ENCODE measurements around the gene SMC5.
"Not testable (repeated sequence)": the region's sequence is repeated elsewhere in the genome, so short reads cannot be mapped to it uniquely, and the experiment has no call there.

Gene SMC5

DNA sequence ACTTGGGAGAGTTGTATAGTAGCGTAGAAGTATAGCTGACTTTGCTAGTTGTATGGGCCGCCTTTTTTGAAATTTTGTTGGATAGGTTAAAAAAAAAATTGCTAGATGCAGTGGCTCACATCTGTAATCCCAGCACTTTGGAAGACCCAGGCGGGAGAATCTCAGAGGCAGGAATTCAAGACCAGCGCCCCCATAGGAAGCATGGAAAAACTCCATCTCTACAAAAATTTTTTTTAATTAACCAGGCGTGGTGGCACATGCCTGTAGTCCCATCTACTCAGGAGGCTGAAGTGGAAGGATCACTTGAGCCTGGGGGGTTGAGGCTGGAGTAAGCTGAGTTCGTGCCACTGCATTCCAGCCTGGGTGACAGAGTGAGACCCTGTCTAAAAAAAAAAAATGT is 59.2 kb downstream of the SMC5 start:
- no peak for DNase-seq (ENCODE audit: low read depth in 1 of 2, low spot score in 1 of 2)
- TF ChIP-seq GABPA (IDR thresholded peaks at IDR 0.05; ENCODE audit: low read depth), result no peak
- TF ChIP-seq, protein P1, sequence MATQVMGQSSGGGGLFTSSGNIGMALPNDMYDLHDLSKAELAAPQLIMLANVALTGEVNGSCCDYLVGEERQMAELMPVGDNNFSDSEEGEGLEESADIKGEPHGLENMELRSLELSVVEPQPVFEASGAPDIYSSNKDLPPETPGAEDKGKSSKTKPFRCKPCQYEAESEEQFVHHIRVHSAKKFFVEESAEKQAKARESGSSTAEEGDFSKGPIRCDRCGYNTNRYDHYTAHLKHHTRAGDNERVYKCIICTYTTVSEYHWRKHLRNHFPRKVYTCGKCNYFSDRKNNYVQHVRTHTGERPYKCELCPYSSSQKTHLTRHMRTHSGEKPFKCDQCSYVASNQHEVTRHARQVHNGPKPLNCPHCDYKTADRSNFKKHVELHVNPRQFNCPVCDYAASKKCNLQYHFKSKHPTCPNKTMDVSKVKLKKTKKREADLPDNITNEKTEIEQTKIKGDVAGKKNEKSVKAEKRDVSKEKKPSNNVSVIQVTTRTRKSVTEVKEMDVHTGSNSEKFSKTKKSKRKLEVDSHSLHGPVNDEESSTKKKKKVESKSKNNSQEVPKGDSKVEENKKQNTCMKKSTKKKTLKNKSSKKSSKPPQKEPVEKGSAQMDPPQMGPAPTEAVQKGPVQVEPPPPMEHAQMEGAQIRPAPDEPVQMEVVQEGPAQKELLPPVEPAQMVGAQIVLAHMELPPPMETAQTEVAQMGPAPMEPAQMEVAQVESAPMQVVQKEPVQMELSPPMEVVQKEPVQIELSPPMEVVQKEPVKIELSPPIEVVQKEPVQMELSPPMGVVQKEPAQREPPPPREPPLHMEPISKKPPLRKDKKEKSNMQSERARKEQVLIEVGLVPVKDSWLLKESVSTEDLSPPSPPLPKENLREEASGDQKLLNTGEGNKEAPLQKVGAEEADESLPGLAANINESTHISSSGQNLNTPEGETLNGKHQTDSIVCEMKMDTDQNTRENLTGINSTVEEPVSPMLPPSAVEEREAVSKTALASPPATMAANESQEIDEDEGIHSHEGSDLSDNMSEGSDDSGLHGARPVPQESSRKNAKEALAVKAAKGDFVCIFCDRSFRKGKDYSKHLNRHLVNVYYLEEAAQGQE (IDR thresholded peaks at IDR 0.05; ENCODE audit: insufficient replicate concordance, low read depth), result no peak
- TF ChIP-seq SPI1 (IDR thresholded peaks at IDR 0.05; ENCODE audit: borderline replicate concordance, low read depth), result no peak
- TF ChIP-seq, protein P2, sequence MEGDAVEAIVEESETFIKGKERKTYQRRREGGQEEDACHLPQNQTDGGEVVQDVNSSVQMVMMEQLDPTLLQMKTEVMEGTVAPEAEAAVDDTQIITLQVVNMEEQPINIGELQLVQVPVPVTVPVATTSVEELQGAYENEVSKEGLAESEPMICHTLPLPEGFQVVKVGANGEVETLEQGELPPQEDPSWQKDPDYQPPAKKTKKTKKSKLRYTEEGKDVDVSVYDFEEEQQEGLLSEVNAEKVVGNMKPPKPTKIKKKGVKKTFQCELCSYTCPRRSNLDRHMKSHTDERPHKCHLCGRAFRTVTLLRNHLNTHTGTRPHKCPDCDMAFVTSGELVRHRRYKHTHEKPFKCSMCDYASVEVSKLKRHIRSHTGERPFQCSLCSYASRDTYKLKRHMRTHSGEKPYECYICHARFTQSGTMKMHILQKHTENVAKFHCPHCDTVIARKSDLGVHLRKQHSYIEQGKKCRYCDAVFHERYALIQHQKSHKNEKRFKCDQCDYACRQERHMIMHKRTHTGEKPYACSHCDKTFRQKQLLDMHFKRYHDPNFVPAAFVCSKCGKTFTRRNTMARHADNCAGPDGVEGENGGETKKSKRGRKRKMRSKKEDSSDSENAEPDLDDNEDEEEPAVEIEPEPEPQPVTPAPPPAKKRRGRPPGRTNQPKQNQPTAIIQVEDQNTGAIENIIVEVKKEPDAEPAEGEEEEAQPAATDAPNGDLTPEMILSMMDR (IDR thresholded peaks at IDR 0.05; ENCODE audit: insufficient read depth, low read length), result no peak
- no peak for TF ChIP-seq POLR2AphosphoS5 (IDR thresholded peaks at IDR 0.05; ENCODE audit: low read depth)

DNA sequence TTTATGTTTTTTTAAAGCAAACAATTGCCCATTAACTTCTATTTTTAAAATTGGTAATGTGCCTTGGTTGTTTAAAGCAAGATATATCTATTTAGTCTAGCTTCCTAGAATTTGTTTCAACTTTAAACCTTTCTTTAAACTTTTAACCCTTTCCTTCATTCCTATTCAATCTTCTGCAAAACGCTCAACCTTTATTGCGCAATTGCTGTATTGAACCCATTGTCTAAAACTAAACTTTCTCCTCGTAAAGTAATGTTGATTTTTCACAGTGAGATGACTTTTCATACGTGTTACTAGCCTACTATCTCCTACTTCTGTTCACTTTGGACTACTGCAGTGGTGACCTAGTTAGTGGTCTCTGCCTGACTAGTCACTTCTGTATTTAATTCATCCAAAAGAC is 63.3 kb downstream of the SMC5 start:
- Histone ChIP-seq H3K27me3 (ENCODE audit: insufficient read depth, poor library complexity, severe bottlenecking) (no peaks in the 10 kb centered on the region), H3K27ac (replicated peaks) (no peak overlapping the region), H3K4me3 (replicated peaks; ENCODE audit: insufficient read depth, low read length) (no peak overlapping the region)
- no peak for DNase-seq (ENCODE audit: low read depth in 1 of 2, low spot score in 1 of 2)
- TF ChIP-seq, protein P2 (IDR thresholded peaks at IDR 0.05; ENCODE audit: insufficient read depth, low read length), result no peak
- TF ChIP-seq, protein P1 (IDR thresholded peaks at IDR 0.05; ENCODE audit: insufficient replicate concordance, low read depth), result no peak
- TF ChIP-seq SPI1 (IDR thresholded peaks at IDR 0.05; ENCODE audit: borderline replicate concordance, low read depth) (no peak), POLR2AphosphoS5 (IDR thresholded peaks at IDR 0.05; ENCODE audit: low read depth) (no peak), GABPA (IDR thresholded peaks at IDR 0.05; ENCODE audit: low read depth) (no peak)

More for the DNA sequence above, 59.2 kb downstream of the SMC5 start:
- no peak overlapping the region for H3K27ac ChIP-seq (replicated peaks)
- no peaks in the 10 kb centered on the region for H3K27me3 ChIP-seq (ENCODE audit: insufficient read depth, poor library complexity, severe bottlenecking)
- no peak overlapping the region for H3K4me3 ChIP-seq (replicated peaks; ENCODE audit: insufficient read depth, low read length)

DNA sequence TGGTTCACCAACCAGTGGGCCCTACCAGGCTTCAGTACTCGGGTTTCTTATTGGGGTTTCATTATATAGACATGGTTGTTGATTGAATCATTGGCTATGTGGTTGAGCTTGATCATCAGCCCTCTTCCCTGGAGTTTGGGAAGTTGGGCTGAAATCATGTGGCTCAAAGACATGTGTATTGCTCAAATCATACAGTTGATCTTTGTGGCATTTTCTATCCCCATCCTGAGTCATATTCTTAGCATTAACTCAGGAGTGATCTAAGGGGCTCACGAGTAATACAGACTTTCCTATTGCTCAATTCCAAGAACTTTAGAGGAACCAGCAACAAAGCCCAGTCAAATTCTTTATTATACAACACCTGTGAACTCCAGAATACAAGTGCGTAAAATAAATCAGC is 66.2 kb downstream of the SMC5 start:
- H3K27ac ChIP-seq (replicated peaks), result no peak overlapping the region
- TF ChIP-seq SPI1 (IDR thresholded peaks at IDR 0.05; ENCODE audit: borderline replicate concordance, low read depth) (no peak), GABPA (IDR thresholded peaks at IDR 0.05; ENCODE audit: low read depth) (no peak), POLR2AphosphoS5 (IDR thresholded peaks at IDR 0.05; ENCODE audit: low read depth) (no peak)
- TF ChIP-seq, protein P2 (IDR thresholded peaks at IDR 0.05; ENCODE audit: insufficient read depth, low read length), result no peak
- TF ChIP-seq, protein P1 (IDR thresholded peaks at IDR 0.05; ENCODE audit: insufficient replicate concordance, low read depth), result no peak
- peak in 1 of 2 experiments; percentile 23 for DNase-seq (ENCODE audit: low read depth in 1 of 2, low spot score in 1 of 2)
- H3K27me3 ChIP-seq (ENCODE audit: insufficient read depth, poor library complexity, severe bottlenecking), result no peaks in the 10 kb centered on the region
- no peak overlapping the region for H3K4me3 ChIP-seq (replicated peaks; ENCODE audit: insufficient read depth, low read length)

- not testable (repeated sequence) for H3K27me3 ChIP-seq (ENCODE audit: insufficient read depth, poor library complexity, severe bottlenecking); H3K4me3 ChIP-seq (replicated peaks; ENCODE audit: insufficient read depth, low read length); DNase-seq (ENCODE audit: low read depth in 1 of 2, low spot score in 1 of 2); H3K27ac ChIP-seq (replicated peaks)
Observed at GRCh38 chr9:70328625-70329024, 69.8 kb downstream of the SMC5 start.
